NCI-H524 (cell line): ENCODE measurements around the gene UXS1.
"Not testable (repeated sequence)": the region's sequence is repeated elsewhere in the genome, so short reads cannot be mapped to it uniquely, and the experiment has no call there.

ENCODE experiments used
- DNase-seq, 2 experiments: peaks; one replicate each; lab custom pipeline; 2025; lab: John Stamatoyannopoulos, UW

The UXS1 gene

GRCh38 chr2:106193977-106194778 lies at the start of gene UXS1:
TSS of gene UXS1 (minus strand) at chr2:106194301. CDS start at chr2:106194241, 60 bp downstream.
- peak; percentile 93 to 96 for DNase-seq

- DNase-seq: not testable (repeated sequence)
These were observed 45.4 kb upstream of the UXS1 start for GRCh38 chr2:106239491-106239890.

GRCh38 chr2:106235392-106235791 lies 41.3 kb upstream of the UXS1 start:
- DNase-seq: not testable (repeated sequence)

- no peak for DNase-seq
These were observed 39.2 kb upstream of the UXS1 start for GRCh38 chr2:106233350-106233706.

- DNase-seq: no peak
These were observed 38.7 kb upstream of the UXS1 start for GRCh38 chr2:106232638-106233349.

GRCh38 chr2:106223347-106223746 lies 29.2 kb upstream of the UXS1 start:
- DNase-seq: no peak

GRCh38 chr2:106222057-106222456 lies 28.0 kb upstream of the UXS1 start:
- DNase-seq: not testable (repeated sequence)

GRCh38 chr2:106219813-106220212 lies 25.7 kb upstream of the UXS1 start:
- DNase-seq: no peak

- not testable (repeated sequence) for DNase-seq
These were observed 25.1 kb upstream of the UXS1 start for GRCh38 chr2:106219157-106219556.

- no peak for DNase-seq
These were observed 14.8 kb upstream of the UXS1 start for GRCh38 chr2:106208874-106209273.

GRCh38 chr2:106208399-106208798 lies 14.3 kb upstream of the UXS1 start:
- no peak for DNase-seq

- no peak for DNase-seq
These were observed 13.1 kb upstream of the UXS1 start for GRCh38 chr2:106207246-106207645.

GRCh38 chr2:106205488-106205887 lies 11.4 kb upstream of the UXS1 start:
- DNase-seq: no peak

GRCh38 chr2:106204551-106204950 lies 10.4 kb upstream of the UXS1 start:
- DNase-seq: not testable (repeated sequence)

GRCh38 chr2:106201661-106202060 lies 7.6 kb upstream of the UXS1 start:
- no peak for DNase-seq

- DNase-seq: no peak
These were observed 3.8 kb upstream of the UXS1 start for GRCh38 chr2:106197878-106198277.

GRCh38 chr2:106195981-106196380 lies 1.9 kb upstream of the UXS1 start:
- DNase-seq: no peak

GRCh38 chr2:106195456-106195855 lies 1.4 kb upstream of the UXS1 start:
- no peak for DNase-seq

- DNase-seq: peak in 1 of 2 experiments; percentile 32
These were observed 468 bp downstream of the UXS1 start for GRCh38 chr2:106193690-106193976.

- DNase-seq: peak; percentile 32 to 59
These were observed 1.1 kb downstream of the UXS1 start for GRCh38 chr2:106192752-106193689.

- no peak for DNase-seq
These were observed 2.5 kb downstream of the UXS1 start for GRCh38 chr2:106191511-106192016.

GRCh38 chr2:106189764-106190468 lies 4.2 kb downstream of the UXS1 start:
- DNase-seq: no peak
